GM19240 (cell line): Measurements from ENCODE around the gene PCDHB6.
"Not testable (repeated sequence)": the region's sequence is repeated elsewhere in the genome, so short reads cannot be mapped to it uniquely, and the experiment has no call there.

Experiments used
- DNase-seq: peaks from one replicate; pipeline ENCODE4 v3.0.0; 2011; ENCODE audit warnings: low spot score; ENCODE audit not compliant: insufficient read length

The PCDHB6 gene

DNA sequence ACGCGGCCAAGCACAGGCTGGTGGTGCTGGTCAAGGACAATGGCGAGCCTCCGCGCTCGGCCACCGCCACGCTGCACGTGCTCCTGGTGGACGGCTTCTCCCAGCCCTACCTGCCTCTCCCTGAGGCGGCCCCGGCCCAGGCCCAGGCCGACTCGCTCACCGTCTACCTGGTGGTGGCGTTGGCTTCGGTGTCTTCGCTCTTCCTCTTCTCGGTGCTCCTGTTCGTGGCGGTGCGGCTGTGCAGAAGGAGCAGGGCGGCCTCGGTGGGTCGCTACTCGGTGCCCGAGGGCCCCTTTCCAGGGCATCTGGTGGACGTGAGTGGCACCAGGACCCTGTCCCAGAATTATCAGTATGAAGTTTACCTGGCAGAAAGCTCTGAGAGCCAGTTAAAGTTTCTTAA lies 8.0 kb downstream of the PCDHB6 start:
- not testable (repeated sequence) for DNase-seq

DNA sequence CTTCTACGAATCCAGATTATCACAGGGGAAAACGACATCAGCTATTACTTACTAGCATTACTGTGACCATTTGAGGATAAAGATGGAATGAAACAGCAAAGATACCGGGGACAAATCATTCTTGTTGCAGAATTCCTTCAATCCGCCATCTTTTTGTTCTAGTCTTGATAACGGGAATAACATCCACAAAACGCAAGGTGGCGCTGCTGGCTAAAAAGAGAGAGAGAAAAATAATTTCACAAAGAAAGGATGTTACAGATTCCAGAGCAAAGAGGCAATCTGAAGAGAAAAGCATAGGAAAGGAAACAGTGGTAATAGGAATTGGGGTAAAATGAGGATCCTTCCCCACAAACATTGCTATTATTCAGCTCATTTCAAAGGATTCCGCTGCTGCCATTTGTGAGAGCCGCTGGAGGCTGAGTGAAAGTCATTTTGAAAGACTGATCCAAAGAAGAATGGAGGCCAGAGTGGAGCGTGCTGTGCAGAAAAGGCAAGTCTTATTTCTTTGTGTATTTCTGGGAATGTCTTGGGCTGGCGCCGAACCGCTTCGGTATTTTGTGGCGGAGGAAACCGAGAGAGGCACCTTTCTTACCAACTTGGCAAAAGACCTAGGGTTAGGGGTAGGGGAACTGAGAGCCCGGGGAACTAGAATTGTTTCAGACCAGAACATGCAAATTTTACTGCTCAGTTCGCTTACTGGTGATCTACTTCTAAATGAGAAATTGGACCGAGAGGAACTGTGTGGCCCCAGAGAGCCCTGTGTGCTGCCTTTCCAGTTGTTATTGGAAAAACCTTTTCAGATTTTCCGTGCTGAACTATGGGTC lies 22.7 kb downstream of the PCDHB6 start, which contains the start of gene PCDHB7:
Gene PCDHB7, plus strand, starts transcription at position 264 of the 824 bp plus-strand sequence. Its CDS starts 192 bp downstream, at position 456.
- DNase-seq = no peak

DNA sequence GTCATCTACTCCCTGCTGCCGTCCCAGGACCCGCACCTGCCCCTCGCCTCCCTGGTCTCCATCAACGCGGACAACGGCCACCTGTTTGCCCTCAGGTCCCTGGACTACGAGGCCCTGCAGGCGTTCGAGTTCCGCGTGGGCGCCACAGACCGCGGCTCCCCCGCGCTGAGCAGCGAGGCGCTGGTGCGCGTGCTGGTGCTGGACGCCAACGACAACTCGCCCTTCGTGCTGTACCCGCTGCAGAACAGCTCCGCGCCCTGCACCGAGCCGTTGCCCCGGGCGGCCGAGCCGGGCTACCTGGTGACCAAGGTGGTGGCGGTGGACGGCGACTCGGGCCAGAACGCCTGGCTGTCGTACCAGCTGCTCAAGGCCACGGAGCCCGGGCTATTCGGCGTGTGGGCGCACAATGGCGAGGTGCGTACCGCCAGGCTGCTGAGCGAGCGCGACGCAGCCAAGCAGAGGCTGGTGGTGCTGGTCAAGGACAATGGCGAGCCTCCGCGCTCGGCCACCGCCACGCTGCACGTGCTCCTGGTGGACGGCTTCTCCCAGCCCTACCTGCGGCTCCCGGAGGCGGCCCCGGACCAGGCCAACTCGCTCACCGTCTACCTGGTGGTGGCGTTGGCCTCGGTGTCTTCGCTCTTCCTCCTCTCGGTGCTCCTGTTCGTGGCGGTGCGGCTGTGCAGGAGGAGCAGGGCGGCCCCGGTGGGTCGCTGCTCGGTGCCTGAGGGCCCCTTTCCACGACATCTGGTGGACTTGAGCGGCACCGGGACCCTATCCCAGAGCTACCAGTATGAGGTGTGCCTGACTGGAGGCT lies 24.6 kb downstream of the PCDHB6 start:
- DNase-seq = not testable (repeated sequence)

DNA sequence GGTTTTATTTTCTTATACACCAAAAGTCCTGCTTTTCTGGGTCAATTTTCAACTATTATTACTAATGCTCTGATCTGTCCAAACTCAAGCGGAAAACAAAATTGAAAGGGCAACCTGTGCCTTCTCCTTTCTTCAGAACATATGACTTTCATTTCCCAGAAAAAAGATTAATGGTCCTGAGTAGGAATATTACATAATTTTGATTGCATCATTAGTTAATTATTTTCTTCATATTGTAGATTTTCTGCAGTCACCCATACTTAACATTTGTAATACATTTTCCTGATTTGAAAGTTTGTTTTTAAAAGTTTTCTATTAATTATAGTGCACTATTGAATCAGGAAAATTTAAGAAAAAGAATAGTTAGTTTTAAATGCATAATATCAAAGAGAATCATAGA lies 26.1 kb downstream of the PCDHB6 start:
- no peak for DNase-seq

DNA sequence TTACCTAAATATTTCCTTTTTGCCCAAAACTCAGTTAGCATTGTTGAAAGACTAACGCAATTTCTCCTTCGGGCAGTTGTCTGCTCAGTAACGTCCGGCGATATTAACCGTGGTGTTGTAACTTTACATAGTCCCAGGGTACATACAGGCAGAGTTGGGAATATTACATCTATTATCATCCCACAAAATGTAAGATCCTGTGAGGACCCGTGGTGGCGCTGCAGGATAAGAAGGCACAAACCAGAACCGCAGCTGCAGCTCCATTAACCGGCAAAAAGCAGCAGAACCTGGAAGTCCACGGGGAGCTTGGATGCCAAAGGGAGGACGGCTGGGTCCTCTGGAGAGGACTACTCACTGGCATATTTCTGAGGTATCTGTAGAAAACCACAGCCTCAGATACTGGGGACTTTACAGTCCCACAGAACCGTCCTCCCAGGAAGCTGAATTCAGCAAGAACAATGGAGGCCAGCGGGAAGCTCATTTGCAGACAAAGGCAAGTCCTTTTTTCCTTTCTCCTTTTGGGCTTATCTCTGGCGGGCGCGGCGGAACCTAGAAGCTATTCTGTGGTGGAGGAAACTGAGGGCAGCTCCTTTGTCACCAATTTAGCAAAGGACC lies 27.8 kb downstream of the PCDHB6 start, which contains the start of gene PCDHB8:
Gene PCDHB8, plus strand, starts transcription at position 214 of the 615 bp plus-strand sequence. Its CDS starts 245 bp downstream, at position 459.
- DNase-seq = not testable (repeated sequence)

DNA sequence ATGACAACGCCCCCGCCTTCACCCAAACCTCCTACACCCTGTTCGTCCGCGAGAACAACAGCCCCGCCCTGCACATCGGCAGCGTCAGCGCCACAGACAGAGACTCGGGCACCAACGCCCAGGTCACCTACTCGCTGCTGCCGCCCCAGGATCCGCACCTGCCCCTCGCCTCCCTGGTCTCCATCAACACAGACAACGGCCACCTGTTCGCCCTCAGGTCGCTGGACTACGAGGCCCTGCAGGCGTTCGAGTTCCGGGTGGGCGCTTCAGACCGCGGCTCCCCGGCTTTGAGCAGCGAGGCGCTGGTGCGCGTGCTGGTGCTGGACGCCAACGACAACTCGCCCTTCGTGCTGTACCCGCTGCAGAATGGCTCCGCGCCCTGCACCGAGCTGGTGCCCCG lies 29.5 kb downstream of the PCDHB6 start:
- not testable (repeated sequence) for DNase-seq

DNA sequence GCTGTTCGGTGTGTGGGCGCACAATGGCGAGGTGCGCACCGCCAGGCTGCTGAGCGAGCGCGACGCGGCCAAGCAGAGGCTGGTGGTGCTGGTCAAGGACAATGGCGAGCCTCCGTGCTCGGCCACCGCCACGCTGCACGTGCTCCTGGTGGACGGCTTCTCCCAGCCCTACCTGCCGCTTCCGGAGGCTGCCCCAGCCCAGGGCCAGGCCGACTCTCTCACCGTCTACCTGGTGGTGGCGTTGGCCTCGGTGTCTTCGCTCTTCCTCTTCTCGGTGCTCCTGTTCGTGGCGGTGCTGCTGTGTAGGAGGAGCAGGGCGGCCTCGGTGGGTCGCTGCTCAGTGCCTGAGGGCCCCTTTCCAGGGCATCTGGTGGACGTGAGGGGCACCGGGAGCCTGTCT lies 30.0 kb downstream of the PCDHB6 start:
- DNase-seq = not testable (repeated sequence)

DNA sequence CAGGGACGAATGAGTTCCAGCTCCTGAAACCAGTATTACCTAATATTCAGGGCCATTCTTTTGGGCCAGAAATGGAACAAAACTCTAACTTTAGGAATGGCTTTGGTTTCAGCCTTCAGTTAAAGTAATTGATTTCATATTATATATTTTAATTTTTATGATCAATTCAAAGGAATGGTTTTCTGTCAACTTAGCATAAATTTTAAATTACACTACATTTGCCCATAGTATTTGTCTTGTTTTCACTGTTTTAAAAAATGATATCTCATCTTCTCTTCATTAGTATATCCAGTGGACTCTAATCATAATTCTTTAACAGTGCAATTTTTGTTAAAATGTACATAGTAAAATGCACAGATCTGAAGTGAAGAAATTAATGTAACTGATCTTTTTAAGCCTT lies 30.5 kb downstream of the PCDHB6 start:
- no peak for DNase-seq

DNA sequence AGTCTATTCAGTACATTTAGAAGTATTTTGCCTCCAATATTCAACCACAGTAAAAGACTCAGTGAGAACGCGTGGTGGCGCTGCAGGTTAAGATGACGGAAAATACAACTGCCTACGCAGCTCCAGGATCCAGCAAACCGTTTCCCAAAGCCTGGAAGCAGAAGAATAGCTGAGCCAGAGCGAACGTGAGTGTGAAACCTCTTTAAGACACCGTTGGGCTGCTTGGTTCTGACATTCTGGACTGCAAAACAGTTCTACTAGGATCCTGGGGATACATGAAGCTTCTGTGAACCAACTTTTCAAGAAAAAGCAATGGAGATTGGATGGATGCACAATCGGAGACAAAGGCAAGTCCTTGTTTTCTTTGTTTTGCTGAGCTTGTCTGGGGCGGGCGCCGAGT lies 32.4 kb downstream of the PCDHB6 start, which contains the start of gene PCDHB16:
Gene PCDHB16, plus strand, starts transcription at position 140 of the 400 bp plus-strand sequence. Its CDS starts 173 bp downstream, at position 313.
- DNase-seq = no peak

DNA sequence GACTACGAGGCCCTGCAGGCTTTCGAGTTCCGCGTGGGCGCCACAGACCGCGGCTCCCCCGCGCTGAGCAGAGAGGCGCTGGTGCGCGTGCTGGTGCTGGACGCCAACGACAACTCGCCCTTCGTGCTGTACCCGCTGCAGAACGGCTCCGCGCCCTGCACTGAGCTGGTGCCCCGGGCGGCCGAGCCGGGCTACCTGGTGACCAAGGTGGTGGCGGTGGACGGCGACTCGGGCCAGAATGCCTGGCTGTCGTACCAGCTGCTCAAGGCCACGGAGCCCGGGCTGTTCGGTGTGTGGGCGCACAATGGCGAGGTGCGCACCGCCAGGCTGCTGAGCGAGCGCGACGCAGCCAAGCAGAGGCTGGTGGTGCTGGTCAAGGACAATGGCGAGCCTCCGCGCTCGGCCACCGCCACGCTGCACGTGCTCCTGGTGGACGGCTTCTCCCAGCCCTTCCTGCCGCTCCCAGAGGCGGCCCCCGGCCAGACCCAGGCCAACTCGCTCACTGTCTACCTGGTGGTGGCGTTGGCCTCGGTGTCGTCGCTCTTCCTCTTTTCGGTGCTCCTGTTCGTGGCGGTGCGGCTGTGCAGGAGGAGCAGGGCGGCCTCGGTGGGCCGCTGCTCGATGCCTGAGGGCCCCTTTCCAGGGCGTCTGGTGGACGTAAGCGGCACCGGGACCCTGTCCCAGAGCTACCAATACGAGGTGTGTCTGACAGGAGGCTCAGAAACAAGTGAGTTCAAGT lies 34.4 kb downstream of the PCDHB6 start:
- DNase-seq = not testable (repeated sequence)

DNA sequence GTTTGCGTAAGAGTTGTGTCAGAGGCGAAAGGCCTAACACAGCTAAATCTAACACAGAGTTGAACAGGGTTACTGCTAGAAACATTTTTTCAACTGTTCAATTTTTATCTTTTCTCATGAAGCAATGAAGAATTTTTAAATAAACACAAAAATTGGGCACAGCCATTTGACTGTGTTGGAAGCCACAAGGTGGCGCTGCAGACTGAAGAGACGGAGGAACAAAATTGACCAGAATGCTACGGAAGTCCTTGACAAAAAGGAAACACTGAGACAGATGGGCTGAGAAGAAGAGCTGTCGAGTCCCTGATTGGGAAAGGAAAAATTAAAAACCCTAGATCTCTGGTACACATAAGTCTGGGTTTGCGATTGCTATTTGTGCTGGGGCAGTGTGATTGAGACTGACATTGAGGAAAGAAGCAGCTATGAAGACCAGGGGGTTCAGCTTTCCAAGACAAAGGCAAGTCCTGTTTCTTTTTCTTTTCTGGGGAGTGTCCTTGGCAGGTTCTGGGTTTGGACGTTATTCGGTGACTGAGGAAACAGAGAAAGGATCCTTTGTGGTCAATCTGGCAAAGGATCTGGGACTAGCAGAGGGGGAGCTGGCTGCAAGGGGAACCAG lies 37.1 kb downstream of the PCDHB6 start, which contains the start of gene PCDHB9:
Gene PCDHB9, plus strand, starts transcription at position 265 of the 616 bp plus-strand sequence. Its CDS starts 158 bp downstream, at position 423.
- DNase-seq = no peak

DNA sequence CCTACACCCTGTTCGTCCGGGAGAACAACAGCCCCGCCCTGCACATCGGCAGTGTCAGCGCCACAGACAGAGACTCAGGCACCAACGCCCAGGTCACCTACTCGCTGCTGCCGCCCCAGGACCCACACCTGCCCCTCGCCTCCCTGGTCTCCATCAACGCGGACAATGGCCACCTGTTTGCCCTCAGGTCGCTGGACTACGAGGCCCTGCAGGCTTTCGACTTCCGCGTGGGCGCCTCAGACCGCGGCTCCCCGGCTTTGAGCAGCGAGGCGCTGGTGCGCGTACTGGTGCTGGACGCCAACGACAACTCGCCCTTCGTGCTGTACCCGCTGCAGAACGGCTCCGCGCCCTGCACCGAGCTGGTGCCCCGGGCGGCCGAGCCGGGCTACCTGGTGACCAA lies 38.8 kb downstream of the PCDHB6 start:
- DNase-seq = not testable (repeated sequence)

DNA sequence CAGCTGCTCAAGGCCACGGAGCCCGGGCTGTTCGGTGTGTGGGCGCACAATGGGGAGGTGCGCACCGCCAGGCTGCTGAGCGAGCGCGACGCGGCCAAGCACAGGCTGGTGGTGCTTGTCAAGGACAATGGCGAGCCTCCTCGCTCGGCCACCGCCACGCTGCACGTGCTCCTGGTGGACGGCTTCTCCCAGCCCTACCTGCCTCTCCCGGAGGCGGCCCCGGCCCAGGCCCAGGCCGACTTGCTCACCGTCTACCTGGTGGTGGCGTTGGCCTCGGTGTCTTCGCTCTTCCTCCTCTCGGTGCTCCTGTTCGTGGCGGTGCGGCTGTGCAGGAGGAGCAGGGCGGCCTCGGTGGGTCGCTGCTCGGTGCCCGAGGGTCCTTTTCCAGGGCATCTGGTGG lies 39.3 kb downstream of the PCDHB6 start:
- DNase-seq = not testable (repeated sequence)

DNA sequence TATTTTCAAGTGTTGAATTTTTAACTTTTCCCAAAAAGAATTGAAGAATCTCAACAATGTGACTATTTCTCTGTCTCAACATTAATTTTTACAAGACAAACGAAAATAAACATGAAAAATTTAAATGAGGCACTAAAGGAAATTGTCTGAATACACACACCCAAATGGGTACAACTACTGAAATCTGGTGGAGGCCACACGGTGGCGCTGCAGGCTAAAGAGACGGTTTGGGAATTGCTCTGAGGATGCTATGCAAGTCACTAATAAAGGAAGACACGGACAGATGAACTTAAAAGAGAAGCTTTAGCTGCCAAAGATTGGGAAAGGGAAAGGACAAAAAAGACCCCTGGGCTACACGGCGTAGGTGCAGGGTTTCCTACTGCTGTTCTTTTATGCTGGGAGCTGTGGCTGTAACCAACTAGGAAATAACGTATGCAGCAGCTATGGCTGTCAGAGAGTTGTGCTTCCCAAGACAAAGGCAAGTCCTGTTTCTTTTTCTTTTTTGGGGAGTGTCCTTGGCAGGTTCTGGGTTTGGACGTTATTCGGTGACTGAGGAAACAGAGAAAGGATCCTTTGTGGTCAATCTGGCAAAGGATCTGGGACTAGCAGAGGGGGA lies 42.4 kb downstream of the PCDHB6 start, which contains the start of gene PCDHB10:
Gene PCDHB10, plus strand, starts transcription at position 244 of the 616 bp plus-strand sequence. Its CDS starts 200 bp downstream, at position 444.
- no peak for DNase-seq

DNA sequence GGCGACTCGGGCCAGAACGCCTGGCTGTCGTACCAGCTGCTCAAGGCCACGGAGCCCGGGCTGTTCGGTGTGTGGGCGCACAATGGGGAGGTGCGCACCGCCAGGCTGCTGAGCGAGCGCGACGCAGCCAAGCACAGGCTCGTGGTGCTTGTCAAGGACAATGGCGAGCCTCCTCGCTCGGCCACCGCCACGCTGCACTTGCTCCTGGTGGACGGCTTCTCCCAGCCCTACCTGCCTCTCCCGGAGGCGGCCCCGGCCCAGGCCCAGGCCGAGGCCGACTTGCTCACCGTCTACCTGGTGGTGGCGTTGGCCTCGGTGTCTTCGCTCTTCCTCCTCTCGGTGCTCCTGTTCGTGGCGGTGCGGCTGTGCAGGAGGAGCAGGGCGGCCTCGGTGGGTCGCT lies 44.5 kb downstream of the PCDHB6 start:
- DNase-seq = not testable (repeated sequence)

DNA sequence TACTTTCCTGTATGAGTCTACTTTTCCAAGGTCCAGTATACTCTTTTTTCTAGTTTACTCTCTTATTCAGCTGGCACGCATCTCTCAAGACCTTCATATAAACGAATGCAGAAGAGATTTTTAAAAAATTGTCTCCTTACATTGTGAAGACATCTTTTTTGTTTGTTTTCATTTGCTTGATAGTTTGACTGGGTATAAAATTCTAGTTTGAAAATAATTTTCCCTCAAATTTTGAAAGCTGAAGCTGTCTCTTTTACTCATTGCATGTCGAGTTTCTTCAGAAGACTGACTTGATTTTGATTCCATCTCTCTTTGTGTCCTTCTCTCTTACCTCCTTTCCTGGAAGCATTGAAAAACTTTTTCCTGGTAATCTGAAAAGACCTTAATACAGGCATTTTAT lies 46.5 kb downstream of the PCDHB6 start:
- no peak for DNase-seq

DNA sequence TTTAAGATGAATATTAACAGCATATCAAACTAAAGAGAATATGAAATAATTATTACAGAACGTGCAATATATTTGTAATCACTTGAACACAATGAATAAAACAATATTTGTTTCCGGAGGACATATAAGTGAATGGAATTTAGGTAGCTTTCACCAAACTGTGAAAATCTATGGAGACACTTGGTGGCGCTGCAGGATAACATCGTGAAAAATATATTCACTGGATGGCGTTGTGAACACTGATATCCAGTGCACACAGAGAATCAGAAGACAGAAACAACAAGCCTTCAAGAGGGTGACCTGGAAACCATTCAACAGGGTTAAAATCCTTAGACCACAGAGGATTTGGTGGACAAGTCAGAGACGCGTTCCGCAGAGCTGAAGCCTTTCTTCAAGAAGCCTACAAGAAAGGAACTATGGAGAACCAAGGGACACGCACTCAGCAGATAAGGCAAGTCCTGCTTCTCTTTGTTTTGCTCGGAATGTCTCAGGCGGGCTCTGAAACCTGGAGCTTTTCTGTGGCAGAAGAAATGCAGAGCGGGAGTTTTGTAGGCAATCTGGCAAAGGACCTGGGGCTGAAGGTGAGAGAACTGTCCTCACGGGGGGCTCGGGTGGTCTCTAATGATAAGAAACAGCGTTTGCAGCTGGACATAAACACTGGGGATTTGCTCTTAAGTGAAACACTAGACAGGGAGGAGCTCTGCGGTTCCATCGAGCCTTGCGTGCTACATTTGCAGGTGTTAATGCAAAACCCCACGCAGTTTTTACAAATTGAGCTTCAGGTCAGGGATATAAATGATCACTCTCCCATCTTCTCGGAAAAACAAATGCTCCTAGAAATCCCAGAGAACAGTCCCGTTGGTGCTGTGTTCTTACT lies 49.7 kb downstream of the PCDHB6 start, which contains the start of gene PCDHB11:
Gene PCDHB11, plus strand, starts transcription at position 269 of the 877 bp plus-strand sequence. Its CDS starts 148 bp downstream, at position 417.
- DNase-seq = no peak

DNA sequence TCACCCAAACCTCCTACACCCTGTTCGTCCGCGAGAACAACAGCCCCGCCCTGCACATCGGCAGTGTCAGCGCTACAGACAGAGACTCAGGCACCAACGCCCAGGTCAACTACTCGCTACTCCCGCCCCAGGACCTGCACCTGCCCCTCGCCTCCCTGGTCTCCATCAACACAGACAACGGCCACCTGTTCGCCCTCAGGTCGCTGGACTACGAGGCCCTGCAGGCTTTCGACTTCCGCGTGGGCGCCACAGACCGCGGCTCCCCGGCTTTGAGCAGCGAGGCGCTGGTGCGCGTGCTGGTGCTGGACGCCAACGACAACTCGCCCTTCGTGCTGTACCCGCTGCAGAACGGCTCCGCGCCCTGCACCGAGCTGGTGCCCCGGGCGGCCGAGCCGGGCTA lies 51.3 kb downstream of the PCDHB6 start:
- DNase-seq = not testable (repeated sequence)
